Fibroblast of skin of back (primary cell): Measurements from ENCODE around the gene NEK5.
"Not testable (repeated sequence)": the region's sequence is repeated elsewhere in the genome, so short reads cannot be mapped to it uniquely, and the experiment has no call there.

ENCODE experiments used
- DNase-seq: peaks from one replicate; pipeline ENCODE4 v3.0.0-alpha.2; 2013

Gene NEK5

DNA sequence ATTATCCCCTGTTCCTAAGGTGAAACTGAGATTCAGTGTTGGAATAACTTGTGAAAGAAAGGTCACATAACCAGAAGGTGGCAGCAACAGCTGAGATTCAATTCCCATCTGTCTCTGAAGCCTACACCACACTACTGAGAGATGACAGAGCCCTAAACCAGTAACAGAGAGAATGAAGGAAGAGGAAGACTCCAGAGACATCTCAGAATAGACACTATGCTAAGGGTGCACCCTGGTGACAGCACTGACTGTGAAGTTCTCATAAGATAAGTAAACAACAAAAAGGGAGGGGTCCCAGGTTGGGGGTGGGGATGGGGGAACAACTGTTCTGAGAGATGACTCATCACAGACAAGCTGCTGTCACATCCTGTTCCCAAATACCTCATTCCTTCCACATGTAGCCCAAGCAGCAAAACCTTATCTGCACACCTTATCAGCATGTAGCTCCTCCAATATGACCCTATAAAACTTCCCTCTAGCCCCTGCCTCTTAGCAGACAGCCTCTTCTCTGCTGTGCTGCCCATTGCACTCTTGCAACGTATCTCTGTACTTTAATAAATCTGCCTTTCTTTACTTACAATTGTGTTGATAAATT lies 57.8 kb downstream of the NEK5 start:
- peak; percentile 37 for DNase-seq

DNA sequence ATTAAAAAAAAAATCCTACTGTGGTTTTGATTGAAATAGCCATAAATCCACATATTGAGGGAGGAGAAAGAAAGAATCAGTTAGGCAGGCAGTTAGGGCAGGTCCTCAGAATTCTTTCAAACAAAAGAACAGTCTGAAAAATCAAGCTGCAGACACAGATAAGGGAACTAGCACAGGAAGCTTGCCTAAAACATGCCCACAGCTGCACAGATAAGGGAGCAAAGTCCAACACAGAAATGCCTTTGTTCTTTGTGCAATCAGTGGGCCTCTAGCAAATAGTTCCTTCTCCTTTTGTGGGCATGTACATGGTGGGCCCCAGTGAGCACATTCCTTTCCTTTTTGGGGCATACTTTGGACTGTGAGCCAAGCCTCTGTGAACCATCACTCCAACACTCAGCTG lies 61.6 kb downstream of the NEK5 start:
- DNase-seq = no peak

DNA sequence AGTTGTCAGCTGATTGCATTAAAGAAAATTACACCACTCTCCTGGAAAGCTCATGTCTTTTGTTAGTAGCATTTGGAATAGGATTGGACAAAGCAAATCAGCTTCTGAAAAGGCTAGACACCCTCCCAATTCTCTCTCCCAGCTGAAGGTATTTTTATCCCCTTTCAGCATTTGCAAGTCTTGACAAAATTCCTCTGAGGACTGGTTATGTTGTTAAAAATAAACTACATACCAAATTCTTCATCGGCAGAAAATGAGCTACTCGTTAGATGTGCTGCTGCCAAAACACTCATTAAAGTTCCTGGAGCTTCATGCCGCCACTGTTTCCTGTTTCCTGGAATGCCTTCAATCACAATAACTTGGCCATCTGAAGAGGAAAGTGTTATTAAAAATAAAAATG lies 67.3 kb downstream of the NEK5 start:
- DNase-seq = peak; percentile 52

DNA sequence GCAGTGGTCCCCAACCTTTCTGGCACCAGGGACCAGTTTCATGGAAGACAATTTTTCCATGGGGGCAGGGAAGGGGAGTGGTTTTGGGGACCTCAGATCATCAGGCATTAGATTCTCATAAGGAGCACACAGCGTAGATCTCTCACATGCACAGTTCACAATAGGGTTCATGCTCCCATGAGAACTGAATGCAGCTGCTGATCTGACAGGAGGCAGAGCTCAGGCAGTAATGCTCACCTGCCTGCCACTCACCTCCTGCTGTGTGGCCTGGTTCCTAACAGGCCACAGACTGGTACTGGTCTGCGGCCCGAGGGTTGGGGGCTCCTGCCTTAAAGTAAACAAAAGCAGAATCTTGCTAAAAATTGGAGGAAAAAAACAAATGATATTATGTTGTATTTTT lies 67.8 kb downstream of the NEK5 start:
- not testable (repeated sequence) for DNase-seq

DNA sequence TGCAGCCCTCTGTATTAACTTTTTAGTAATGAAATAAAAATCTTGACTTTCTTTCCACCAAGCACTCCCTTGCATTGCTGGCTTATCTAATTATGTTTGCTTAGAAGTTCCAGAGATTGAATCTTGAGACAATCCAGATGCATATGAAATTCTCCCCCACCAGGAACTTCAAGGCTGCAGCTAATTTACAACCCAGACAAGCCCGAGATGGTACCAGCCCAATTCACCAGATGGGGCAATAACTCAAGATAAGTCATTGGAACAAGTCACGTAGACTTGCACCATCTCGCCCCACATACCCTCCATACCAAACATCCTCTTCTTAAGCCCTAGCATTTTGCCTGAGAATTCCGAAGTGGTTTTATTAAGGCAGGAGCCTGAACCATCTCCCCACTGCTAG lies 75.4 kb downstream of the NEK5 start:
- DNase-seq = no peak

DNA sequence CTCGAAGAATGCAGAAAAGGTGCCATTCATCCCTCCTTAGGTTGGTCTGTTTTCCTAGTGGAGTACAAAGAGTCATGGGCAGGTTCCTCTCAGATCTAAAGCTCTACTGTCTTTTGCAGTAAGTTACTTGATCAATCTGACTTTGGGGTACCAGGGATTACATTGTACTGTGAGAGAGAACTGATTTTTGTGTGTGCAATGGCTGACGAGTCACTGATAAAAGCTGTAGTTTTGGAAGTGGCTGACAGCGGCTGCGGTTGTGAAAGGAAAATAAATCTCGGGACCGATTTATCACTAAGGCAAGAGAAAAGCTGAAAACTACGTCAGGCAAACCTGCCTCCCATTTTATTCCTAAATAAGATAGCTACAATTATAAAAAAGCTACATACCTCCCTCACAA lies 77.5 kb downstream of the NEK5 start:
- DNase-seq = no peak

DNA sequence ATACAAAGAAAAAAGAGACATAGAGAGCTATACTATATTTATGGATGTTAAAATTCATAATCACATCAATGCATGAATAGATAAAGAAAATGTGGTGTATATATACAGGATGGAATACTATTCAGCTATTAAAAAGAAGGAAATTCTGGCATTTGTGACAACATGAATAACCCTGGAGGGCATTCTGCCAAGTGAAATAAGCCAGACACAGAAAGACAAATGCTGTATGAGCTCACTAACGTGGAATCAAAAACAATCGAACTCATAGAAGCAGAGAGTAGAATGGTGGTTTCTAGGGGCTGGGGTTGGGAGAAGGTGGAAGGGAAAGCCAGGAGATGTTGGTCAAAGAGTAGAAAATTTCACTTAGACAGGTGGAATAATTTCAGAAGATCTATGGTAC lies 80.4 kb downstream of the NEK5 start:
- peak; percentile 50 for DNase-seq

DNA sequence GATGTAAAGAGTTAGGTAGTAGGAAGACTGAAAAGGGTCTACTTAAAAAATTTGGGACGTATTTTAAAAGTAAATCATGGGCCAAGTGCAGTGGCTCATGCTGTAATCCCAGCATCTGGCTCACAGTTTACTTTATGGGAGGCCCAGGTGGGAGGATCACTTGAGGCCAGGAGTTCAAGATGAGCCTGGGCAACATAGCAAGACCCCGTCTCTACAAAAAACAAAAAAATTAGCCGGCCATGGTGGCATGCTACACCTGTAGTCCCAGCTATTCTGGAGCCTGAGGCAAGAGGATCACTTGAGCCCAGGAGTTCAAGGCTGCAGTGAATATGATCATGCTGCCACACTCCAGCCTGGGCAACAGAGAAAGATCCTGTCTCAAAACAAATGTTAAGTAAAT lies 81.4 kb downstream of the NEK5 start:
- no peak for DNase-seq

DNA sequence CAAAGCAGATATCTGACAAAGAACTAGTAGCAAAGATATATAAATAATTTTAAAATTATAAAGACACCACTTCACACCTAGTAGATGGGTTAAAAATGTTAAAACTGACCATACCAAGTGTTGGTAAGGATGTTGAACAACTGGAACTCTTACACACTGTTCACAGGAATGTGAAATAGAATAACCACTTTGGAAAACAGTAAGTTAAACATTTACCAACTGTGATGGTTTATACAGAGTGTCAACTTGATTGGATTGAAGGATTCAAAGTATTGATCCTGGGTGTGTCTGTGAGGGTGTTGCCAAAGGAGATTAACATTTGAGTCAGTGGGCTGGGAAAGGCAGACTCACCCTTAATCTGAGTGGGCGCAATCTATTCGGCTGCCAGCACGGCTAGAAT lies 85.2 kb downstream of the NEK5 start:
- DNase-seq = no peak

DNA sequence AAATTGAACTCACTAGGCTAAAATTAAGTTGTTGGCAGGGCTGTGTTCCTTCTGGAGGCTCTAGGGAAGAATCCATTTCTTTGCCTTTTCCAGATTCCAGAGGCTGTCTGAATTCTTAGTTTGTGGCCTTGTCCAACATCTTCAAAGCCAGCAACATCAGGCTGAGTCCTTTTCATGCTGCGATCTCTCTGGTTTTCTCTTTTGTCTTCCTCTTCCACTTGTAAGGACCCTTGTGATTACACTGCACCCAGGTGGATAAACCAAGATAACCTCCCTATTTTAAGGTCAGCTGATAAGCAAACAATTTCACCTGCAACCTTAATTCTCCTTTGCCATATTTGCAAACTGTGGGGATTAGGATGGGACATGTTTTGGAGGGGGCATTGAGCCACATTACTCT lies 92.8 kb downstream of the NEK5 start:
- DNase-seq = no peak

DNA sequence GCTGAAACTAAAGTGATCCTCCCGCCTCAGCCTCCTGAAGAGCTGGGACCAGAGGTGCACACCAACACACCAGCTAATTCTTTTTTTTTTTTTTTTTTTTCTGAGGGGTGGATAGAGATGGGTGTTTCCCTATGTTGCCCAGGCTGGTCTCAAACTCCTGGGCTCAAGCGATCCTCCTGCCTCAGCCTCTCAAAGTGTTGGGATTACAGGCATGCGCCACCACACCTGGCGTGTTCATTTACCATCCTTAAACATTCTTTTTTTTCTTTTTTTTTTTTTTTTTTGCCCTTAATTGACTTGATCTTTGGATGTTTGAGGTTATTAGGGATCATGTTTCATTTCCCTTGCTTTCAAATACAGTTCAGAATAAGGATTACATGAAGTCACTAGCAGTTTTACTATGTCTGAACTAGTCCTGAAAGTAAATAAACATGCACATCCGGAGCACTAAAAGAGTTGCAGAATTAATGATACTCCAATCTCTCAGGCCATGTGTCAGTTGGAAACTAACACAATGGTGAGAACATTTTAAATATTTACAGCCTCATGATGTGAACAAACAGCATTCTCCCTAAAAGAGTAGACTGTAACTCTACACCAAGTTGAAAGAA lies 94.2 kb downstream of the NEK5 start:
- no peak for DNase-seq

DNA sequence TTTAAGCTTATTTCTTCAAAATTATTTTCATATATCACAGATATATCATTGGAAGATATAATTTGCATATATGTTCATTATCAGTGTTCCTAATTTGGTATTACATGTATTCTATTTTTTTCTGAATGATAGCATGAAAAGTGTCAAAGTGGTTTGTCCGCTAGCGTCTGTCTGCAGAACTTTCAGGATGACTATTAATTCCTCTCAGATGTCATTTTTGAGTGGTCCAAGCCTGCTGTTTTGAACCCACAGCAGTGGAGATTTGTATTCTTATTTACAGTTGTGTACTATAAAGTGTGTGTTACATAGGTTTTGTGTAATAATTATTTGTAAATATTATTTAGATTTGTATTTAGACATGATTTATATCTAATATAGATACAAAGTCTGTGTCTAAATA lies 95.8 kb downstream of the NEK5 start:
- DNase-seq = no peak

DNA sequence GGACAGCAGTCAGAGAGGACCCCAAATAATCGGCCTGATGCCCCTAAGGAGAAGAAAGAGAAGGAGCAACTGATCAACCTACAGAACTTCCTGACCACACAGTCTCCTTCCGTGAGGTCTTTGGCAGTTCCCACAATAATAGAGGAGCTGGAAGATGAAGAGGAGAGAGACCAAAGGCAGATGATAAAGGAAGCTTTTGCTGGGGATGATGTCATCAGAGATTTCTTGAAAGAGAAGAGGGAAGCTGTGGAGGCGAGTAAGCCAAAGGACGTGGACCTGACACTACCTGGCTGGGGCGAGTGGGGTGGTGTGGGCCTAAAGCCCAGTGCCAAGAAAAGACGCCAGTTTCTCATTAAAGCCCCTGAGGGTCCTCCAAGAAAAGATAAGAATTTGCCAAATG lies 98.5 kb downstream of the NEK5 start:
- not testable (repeated sequence) for DNase-seq

DNA sequence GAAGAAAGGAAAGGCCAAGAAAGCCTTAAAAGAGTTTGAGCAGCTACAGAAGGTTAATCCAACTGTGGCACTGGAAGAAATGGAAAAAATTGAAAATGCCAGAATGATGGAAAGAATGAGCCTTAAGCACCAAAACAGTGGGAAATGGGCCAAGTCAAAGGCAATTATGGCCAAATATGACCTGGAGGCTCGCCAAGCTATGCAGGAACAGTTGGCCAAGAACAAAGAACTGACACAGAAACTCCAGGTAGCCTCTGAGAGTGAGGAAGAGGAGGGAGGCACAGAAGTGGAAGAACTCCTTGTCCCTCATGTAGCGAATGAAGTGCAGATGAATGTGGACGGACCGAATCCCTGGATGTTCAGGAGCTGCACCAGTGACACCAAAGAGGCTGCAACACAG lies 99.3 kb downstream of the NEK5 start:
- DNase-seq = no peak

DNA sequence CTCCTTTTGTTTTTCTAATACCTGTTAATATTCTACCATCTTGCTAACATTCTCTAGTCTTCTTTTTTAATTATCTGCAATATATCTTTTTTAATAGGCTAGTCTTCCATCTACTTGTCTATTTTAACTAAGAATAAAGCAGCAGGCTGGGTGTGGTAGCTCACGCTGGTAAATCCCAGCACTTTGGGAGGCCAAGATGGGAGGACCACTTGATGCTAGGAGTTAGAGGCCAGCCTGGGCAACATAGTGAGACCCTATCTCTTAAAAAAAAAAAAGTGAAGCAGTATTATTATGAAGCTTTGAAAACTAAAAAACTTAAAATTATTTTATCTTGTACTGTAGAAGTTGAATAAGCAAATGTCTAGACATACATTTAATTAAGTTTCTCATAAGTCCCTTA lies 101.0 kb downstream of the NEK5 start:
- DNase-seq = no peak

DNA sequence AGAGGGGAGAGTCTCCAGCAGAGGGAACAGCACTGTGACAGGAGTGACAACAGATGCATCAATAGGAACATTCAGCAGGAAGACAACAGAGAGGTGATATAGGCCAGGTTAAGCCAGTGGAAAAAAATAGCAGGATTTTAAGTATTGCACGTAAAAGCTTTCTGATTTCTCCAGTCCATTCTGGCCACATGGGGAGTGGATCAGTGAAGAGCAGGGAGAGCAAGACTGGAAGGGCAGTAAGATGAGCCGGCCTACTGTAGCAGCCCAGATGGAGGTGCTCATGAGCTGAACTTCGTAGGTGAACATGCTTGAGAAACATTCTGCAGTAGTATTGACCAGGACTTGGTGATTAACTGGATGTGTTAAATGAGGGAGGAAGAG lies 102.6 kb downstream of the NEK5 start:
- no peak for DNase-seq

DNA sequence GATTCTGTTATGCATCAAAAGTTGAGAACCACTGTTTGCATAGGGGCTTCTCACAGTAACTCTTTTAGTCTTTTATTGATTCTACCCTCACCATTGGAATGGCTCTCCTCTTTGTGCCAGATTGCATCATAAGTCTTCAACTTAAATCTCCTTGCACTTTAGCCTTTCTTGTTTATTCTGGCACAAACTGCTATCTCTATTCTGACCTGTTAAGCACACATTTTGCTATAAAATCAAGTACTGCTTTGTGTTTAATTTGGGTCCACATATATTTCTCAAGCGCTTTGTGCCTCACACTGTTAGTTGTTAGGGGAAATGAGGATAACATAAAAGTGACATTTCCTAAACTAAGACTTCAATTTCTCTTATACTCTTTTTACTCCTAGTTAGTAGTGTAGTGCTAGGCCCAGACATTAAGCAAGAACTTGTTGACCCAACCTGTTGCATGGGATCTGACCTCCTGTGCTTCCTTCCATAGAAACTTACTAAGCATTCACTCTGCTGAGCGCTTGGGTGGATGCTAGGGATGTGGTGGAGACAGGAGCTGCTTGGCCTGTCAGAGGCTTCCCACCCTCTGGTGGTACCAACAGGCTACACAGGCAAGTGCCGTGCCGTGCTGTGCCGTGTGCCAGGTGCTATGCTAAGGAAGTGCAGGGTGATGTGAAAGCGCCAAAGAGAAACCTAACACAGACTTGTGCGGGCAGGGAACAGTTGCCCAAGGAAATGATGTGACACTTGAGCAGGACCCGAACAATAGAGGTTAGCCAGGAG lies 103.2 kb downstream of the NEK5 start:
- DNase-seq = no peak

DNA sequence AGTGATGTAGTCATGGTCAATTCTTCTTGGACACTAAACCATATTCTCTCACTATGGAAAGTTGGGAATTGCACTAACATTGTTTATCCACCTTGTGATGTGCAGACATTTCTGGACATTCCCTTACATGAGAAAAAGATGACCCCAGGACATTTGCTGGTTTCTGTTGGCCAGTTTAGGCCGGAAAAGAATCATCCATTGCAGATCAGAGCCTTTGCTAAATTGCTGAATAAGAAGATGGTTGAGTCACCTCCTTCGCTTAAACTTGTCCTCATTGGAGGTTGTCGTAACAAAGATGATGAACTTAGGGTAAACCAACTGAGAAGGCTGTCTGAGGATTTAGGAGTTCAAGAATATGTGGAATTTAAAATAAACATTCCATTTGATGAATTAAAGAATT lies 104.4 kb downstream of the NEK5 start, which contains the start of gene UTP14C:
TSS of gene UTP14C (plus strand) at position 211 of the 400 bp plus-strand sequence. CDS start 4,114 bp downstream, outside the sequence.
- no peak for DNase-seq

DNA sequence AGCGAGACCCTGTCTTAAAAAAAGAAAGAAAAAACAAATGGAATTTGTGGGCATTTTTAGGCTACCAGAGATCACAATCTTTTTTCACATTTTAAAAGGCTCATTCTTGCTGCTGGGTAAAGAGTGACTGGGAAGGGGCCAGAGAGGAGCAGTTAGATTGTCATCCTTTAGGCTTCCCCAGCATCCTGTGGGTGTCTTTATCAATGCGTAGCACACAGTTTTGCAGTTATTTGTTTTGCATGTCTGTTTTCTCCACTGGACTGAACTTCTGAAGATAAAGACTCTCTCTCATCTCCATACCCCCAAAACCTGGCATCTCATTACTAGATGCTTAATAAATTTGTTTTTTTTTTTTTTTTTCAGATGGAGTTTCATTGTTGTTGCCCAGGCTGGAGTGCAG lies 106.5 kb downstream of the NEK5 start:
- DNase-seq = no peak

DNA sequence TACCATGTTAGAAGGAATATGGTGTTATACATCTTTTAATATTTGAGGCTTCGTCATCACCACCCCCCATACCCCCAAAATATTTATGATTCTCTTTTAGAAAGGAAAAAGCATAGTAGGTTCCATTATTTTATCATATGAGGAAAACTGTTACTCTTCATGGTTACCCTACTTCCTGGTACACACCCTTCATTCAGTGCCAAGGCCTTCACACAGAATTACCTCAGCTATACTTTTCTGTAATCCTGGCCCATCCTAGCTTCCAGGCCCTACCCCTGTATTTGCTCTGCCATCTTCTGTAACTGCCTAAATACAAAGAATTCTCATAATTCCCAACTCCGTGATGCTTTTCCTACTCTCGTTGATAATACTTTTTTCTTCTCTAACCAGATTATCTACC lies 108.7 kb downstream of the NEK5 start:
- DNase-seq = no peak

DNA sequence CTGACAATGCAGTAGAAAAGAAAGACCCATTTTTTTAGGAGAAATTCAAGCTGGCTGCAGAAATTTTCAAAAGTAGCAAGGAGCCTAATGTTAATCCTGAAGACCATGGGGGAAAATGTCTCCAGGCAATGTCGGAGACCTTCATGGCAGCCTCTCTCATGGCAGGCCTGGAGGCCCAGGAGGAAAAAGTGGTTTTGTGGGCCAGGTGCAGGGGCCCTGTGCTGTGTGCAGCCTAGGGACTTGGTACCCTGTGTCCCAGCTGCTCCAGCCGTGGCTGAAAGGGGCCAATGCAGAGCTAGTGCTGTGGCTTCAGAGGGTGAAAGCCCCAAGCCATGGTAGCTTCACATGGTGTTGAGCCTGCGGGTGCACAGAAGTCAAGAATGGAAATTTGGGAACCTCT lies 112.6 kb downstream of the NEK5 start:
- DNase-seq = no peak

DNA sequence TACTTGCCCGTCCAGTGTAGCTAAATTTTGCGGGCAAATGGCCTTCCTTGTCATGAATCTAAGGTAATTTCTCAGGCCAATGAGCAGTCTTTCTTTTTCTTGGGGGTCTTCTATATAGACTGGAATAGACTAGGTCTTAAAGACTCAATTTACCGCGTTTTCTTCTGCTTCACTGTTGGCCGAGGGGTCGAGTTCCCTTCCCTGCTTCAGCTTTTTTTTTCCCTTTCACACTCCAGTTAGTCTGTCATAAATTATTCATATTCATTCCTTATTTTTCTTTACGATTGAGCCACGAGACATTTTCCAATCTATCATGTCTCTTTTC lies 116.4 kb downstream of the NEK5 start:
- no peak for DNase-seq

DNA sequence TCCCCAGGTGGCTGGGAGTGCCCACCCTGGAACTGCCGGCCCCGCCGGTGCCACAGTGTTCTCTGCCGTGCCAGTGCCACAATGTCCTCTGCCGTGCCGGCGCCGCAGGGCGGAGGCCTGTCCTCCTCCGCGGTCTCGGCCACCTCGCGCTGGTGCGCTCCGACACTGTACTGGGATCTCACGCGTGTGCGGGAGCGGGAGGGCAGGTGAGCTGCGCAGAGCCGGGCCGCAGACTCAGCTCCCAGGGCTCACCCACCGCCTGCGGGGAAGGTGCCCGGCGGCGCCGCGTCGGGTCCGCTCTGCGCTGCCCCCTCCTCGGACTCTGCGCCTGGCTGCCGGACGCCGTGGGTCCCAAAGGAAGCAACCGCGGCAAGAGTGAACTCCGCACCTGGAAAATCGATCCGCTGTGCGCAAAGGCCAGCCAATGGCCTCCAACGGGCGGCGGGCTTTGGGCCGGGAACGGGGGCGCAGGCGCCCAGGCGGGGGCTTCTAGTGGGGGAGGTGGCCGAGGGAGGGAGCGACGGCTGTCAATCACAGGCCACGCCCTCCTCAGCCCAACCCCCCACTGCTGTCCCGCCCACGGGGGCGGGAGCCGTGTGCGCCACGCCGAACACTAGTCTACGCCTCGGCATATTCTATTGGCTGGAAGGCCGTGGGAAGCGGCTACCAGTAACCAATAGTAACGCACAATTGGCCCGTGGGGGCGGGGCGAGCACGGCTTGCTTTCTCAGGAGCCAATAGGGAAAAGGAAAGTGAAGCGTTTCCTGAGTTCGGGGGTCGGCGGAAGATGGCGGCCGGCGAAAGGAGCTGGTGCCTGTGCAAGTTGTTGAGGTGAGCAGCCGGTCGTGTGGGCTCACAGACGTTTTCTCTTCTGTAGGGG lies 117.0 kb downstream of the NEK5 start, which contains the start of gene ALG11:
TSS of gene ALG11 (plus strand) at position 767 of the 880 bp plus-strand sequence. CDS start at position 788, 21 bp downstream.
- DNase-seq = peak; percentile 97
